ENCODE results near the gene NEK9.
"Not testable (repeated sequence)": the region's sequence is repeated elsewhere in the genome, so short reads cannot be mapped to it uniquely, and the experiment has no call there.

NEK9 gene

DNA sequence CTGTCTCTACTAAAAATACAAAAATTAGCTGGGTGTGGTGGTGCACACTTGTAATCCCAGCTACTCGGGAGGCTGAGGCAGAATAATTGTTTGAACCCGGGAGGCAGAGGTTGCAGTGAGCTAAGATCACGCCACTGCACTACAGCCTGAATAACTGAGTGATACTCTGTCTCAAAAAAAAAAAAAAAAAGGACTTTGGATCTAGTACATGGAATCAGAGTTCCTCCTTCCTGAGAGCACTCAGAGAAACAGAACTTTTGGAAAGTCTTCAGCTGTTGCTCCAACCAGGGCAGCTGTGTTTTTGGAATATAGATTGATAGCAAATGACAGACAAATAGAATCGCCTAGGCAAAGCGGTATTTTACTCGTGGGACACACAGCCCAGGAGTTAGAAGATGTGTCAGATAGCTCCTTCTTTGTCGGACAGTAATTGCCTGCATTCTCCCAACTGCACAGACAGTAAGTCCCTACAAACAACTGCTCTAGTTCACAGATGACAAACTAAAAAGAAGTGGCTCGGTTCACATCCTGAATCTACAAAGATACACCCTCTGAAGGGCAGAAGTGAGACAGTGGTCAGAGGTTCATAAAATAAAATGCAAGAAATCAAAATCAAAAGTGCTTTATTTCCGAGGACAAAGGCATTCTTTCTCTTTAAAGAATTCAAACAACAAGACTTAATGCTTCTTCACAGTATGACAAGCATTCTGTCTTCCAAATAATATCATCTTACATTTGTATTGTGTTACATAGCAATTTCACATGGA is 17.1 kb upstream of the NEK9 start:
- DNase-seq: no peak

DNA sequence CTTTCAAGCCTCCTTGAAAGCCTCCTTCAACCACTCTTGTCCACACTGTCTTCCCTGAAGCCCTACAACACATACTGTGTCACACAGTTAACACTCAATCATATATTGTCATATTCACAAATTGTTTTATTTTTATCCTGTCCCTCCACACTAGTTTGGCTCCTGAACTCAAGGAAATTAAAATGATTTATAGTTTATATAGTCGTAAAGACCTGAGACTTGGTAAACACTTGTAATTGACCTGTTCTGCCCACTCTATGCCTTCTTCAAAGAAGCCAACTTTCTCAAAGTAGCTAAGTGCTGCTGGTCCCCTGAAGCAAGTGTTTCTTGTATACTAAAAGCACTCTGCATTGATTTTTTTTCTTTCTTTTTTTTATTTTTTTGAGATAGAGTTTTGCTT is 15.6 kb upstream of the NEK9 start:
- DNase-seq: no peak

- DNase-seq: no peak
Measured at GRCh38 chr14:75141967-75142366, 15.1 kb upstream of the NEK9 start.

DNA sequence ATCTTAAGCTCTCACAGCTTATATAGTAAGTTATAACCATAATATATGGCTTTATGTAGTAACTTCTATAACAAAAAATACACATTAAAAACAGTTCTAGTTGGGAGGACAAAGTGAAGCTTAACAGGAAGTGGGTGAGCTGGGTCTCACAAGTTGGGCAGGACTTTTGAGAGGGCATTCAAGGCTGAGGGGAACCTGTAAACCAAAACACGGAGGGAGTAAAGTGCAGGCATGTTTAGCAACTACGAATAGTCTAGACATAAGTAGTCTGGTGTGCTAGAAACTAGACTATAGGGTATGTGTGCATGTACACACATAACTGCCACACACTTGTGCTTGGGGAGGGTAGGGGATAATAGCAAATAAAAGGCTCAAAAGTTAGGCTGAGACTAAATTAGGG is 14.2 kb upstream of the NEK9 start:
- DNase-seq: no peak

DNA sequence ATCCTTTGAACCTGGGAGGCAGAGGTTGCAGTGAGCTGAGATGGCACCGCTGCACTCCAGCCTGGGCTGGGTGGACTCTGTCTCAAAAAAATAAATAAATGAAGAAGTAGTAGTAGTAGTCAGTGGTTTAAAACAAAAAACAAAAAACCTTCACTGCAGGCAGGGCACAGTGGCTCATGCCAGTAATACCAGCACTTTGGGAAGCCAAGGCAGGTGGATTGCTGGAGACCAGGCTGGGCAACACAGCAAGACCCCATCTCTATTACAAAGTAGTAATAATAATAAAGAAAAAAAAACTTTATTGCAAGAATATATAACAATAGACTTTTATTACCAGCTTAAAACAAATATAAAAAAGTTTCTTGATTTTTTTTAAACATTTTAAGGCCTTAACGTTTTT is 13.8 kb upstream of the NEK9 start:
- no peak for DNase-seq

DNA sequence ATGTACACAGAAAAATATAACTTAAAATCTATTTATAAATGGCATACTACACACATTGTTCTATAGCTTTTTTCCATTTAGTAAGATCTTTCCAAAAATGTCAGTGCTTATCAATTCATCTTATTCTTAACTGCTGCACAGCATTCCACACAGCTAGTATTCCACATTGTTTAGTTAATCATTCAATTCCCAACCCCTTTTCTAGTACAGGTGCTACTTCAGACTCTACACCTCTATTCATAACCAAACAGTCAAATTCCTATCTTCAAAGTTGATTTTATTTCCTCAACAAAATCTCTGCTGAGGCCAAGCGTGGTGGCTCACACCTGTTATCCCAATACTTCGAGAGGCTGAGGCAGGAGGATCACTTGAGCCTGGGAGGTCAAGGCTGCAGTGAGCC is 12.3 kb upstream of the NEK9 start:
- DNase-seq: no peak

GRCh38 chr14:75138492-75138891 is 11.6 kb upstream of the NEK9 start:
- no peak for DNase-seq

GRCh38 chr14:75134644-75135043 is 7.8 kb upstream of the NEK9 start:
- no peak for DNase-seq

DNA sequence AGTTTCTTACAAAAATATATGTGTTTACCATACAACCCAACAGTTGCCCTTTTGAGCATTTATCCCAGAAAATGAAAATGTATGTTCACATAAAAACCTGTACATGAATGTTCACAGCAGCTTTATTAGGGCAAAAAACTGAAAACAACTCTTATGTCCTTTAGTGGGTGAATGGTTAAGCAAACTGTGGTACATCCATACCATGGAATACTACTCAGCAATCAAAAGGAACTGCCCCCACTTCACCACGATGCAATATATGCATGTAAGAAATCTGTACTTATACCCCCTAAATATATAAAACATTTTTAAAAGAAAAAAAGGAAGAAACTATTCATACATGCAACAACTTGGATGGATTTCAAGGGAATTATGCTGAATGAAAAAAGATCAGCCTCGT is 6.7 kb upstream of the NEK9 start:
- DNase-seq: no peak

DNA sequence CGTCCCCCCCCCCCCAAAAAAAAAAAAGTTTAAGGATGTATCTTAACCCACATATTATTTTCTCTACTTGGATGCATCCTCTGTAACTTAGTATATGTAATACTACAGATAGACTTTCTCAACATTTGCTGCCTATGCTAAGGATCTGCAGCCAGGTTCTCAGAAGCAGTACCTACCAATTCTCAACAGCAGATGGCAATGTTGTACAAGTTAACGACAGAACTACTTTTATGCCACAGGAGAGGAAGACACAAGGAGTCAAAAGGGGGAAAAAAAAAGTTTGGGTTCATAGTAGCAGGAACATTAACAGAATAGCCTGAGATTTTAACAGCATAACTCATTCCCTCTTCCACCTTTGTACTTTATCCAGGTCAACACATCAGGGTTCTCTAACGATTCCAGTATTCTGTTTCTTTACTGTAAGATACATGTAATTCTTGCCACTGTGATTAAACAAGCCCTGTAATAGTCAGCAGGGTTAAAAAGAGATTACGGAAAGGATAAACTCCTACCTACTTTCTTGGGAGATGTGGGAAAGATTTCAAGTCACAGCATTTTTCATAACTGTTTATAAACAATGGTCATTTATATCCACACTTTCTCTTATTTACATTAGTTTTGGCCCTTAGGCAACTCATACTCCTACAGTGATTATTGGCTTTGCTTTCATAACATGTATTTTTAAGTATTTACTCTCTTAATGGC is 5.7 kb upstream of the NEK9 start:
- DNase-seq: peak; percentile 8

- DNase-seq: no peak
Measured at GRCh38 chr14:75128596-75128990, 1.7 kb upstream of the NEK9 start.

- DNase-seq: no peak
Measured at GRCh38 chr14:75127903-75128595, 1.2 kb upstream of the NEK9 start.

GRCh38 chr14:75127474-75127820 is 599 bp upstream of the NEK9 start:
- DNase-seq: not testable (repeated sequence)

DNA sequence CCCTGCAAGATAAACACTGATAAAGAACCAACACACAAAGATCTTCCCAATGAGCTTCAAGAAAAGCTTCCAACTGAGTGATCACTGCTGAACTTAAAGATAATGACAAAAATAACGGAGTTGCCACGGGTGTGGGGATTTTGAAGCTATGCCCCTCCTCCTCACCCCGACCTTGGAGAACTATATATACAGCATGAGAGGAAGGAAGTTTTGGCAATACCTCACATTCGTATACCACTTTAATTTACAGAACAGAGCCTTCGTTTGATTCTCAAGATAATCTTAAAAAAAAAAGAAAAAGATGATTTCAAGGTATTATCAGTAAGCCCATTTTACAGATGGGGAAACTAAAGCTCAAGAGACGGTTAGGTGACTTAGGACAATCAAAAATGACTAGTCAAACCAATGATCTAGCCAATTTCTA is 715 bp downstream of the NEK9 start:
- DNase-seq: no peak

- DNase-seq: no peak
Measured at GRCh38 chr14:75125617-75126016, 1.2 kb downstream of the NEK9 start.

GRCh38 chr14:75123991-75124390 is 2.9 kb downstream of the NEK9 start:
- DNase-seq: no peak

DNA sequence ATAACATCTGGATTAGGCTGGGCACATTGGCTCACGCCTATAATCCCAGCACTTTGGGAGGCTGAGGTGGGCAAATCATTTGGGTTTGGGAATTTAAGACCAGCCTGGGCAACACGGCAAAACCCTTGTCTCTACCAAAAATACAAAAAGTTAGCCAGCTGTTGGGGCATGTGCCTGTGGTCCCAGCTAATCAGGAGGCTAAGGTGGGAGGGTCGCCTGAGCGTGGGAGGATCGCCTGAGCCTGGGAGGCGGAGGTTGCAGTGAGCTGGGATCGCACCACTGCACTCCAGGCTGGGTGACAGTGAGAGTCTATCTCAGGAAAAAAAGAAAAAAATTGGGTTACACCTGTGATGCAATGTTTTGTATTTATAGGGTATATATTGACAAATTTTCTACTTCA is 5.3 kb downstream of the NEK9 start:
- DNase-seq: no peak

DNA sequence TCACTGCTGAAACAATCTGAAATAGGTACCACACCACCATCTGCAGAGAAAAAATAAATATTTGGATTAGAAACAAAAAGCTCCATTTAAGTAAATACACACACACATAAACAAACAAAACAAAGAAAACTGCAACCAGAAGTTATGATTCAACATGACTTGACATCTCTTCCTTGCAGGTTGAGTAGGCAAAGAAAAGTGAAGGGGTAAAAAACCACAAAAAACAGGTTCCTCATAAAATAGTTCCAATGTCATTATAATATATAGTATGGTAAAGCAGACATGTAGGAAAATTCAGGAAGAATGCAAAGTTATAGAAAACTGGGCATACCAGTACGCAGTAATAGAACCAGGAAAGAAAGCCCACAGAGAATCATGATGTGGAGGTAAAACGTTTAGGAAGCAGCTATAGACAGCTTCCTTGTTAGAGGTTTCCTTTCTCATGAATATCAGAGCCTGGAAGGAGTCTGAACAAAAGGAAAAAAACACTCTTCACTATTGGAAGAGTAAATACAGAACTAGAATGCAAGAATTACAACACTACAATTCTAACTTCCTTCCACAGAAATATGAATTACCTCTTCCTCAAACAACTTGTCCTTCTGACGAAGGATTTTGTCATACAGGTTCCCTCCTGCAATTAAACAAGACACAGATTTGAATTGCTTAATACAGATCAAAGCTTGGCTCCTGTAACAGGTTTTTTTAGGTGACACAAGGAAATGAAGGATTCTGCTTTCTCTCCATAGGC is 6.1 kb downstream of the NEK9 start:
- DNase-seq: no peak

- no peak for DNase-seq
Measured at GRCh38 chr14:75119056-75119455, 7.8 kb downstream of the NEK9 start.

GRCh38 chr14:75113932-75114539 is 12.8 kb downstream of the NEK9 start:
- DNase-seq: no peak

GRCh38 chr14:75109877-75110276 is 17.0 kb downstream of the NEK9 start:
- no peak for DNase-seq

- no peak for DNase-seq
Measured at GRCh38 chr14:75107186-75107585, 19.7 kb downstream of the NEK9 start.

DNA sequence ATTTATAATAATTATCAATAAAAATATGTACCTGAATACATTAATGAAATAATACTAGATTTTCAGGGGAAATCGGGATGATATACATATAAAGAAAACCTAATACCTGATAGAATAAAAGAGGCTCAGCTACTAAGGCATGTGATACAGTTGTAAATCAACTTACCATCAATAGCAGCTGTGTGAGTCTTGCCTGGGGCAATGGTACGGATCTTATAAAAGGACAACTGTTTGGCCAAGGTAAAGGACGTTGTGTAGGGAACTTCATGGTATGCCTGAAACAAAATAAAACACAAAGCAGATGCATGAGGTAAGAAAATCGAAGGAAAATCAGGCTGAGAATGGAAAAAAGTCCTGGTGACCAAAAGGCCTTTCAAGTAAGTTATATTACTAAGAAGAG is 25.4 kb downstream of the NEK9 start:
- DNase-seq: no peak
